DOHH2 (cell line): ENCODE results near the gene TBCC.

Experiments used
- CTCF ChIP-seq: fragments of 200-600 bp; sonication (generic); IDR thresholded peaks from one replicate; pipeline ENCODE4 v1.5.1; 2014; ENCODE audit warnings: antibody characterized with exemption, mild to moderate bottlenecking, low read depth, low read length; ENCODE audit not compliant: poor library complexity, severe bottlenecking
- EZH2phosphoT487 ChIP-seq: fragments of 200-600 bp; sonication (generic); IDR thresholded peaks from 2 replicates; pipeline ENCODE4 v1.6.1; 2017; ENCODE audit warnings: borderline replicate concordance, mild to moderate bottlenecking, antibody characterized with exemption, low read length, moderate library complexity, mixed read lengths

- TF ChIP-seq CTCF, result no peak
- TF ChIP-seq EZH2phosphoT487, result no peak
Observed at GRCh38 chr6:42762950-42763349, 17.0 kb upstream of the TBCC start.
